Neural progenitor cell (in vitro differentiated cells): ENCODE results near the gene IFT122.

Experiments
- CTCF ChIP-seq: fragments of 200-600 bp; sonication (generic); IDR thresholded peaks from 2 replicates; pipeline ENCODE4 v1.5.1; 2017; ENCODE audit warnings: antibody characterized with exemption, mild to moderate bottlenecking
- EZH2 ChIP-seq: fragments of 200-600 bp; sonication (generic); IDR thresholded peaks from 2 replicates; pipeline ENCODE4 v1.6.1; 2017; ENCODE audit warnings: antibody characterized with exemption, mild to moderate bottlenecking, moderate library complexity
- EZH2phosphoT487 ChIP-seq: fragments of 200-600 bp; sonication (generic); IDR thresholded peaks from 2 replicates; pipeline ENCODE4 v1.6.1; 2017; ENCODE audit warnings: antibody characterized with exemption

DNA sequence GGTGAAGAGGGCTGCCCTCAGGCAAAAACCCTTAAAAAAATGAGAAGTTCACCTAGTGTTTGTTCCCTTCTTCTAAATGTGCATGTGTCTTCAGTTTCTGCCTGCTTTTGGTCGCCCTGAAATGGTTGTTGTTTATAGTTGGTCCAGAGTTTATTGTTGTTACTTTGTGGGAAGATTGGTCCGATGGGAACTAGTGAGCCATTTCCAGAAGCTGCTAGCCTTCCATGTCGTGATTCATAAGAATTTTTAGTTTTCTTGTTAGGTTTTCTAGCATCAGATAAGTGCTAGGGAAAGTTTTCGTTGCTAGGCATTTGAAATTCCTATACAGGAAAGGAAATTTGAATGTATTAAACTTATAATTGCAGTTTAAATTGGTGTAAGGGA is 33.7 kb downstream of the IFT122 start:
- TF ChIP-seq CTCF (no peak), EZH2 (no peak), EZH2phosphoT487 (no peak)
